NCI-H2107 (cell line): ENCODE results near the gene M1AP.
"Not testable (repeated sequence)": the region's sequence is repeated elsewhere in the genome, so short reads cannot be mapped to it uniquely, and the experiment has no call there.

Experiments used
- DNase-seq: peaks from one replicate; lab custom pipeline; 2025; lab: John Stamatoyannopoulos, UW

The M1AP gene

GRCh38 chr2:74653589-74653984 is 5.5 kb upstream of the M1AP start:
- no peak for DNase-seq

DNA sequence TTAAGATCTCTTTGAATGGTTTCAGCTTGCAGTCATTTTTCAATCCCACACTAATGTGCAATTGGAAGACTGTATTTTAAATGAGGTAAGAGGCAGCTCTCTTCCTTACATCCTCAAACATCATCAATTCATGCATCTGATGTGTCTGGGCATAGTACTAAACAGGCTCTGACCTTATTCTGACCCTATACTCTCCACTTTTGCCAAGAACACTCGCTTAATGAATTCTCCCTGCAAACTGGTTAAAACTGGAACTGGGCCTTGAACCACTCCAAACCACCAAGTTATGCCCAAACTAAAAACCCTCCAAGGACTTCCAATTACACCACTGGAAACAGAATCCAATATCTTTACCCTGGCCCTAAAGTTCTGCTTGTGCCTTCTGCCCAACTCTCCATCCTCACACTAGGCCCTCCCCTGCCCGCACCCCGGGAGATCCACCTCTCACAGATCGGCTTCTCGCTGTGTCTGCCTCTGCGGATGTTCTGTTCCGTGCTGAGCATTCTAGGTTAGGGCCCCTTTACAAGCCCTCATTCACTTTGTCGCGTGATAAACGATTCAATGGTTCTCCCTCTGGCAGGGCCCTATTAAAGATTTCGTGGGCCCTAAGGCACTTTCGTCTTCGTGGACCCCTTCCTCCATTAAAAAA is 1.2 kb downstream of the M1AP start:
- DNase-seq, result no peak

DNA sequence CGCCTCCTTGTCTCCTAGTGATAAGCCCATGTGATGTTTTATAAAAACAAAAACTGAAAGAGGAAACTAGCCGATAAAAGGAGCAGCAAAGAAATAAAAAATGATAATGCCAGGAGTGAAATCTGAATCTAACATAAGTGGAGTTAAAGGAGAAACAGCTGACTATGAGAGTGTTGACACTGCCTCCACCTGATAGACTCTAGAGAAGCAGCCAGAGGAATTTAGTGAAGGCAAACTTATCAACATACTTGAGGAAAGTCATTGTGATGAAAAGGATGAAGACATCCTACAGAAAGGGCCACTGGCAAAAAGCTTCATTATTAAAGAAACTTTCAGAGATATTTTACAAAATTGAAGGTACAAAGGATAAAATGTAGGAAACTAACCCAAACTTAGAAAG is 1.9 kb downstream of the M1AP start:
- no peak for DNase-seq

GRCh38 chr2:74645344-74645743 is 2.8 kb downstream of the M1AP start:
- DNase-seq, result no peak

- no peak for DNase-seq
Measured at GRCh38 chr2:74639550-74639949, 8.6 kb downstream of the M1AP start.

- DNase-seq, result no peak
Measured at GRCh38 chr2:74632939-74633312, 15.2 kb downstream of the M1AP start.

DNA sequence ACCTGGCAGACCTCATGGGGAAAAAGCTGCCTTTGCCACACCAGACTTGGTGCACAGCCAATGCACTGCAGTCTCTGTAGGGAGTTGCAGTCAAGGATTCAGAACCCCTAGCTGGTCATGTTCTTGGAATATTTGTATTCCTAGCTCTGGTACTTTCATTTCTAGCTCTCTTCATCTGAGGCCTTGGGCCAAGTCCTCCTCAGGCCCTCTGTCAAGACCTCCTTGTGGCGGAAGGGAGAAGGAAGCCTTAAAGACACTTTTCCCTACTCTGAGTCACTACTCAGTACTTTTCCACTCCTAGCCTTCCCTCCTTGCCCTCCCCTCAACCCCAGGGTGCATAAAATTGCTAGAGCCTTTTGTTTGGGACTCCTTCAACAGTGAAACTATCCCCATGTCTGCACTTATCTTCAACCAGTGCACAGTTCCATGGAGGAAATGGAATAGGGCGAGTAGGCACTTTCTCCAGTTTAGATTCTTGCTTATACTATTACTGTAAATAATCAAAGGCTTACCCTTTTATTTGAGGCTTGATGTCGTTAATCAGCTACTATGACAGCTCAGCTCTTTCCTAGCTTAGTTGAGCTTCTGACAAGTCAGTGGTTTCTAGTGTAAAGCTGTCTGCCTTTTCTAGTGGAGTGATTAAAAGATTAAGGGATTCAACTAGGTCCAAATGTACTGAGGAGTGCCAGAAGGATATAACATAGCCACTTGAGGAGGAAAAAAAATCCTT is 15.8 kb downstream of the M1AP start:
- no peak for DNase-seq

DNA sequence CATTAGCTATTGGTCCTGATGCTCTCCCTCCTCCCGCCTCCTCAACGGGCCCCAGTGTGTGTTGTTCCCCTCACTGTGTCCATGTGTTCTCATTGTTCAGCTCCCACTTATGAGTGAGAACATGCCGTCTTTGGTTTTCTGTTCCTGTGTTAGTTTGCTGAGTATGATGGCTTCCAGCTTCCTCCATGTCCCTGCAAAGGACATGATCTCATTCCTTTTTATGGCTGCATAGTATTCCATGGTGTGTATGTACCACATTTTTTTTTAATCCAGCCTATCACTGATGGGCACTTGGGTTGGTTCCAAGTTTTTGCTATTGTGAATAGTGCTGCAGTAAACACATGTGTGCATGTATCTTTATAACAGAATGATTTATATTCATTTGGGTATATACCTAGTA is 17.7 kb downstream of the M1AP start:
- not testable (repeated sequence) for DNase-seq

GRCh38 chr2:74628538-74629105 is 19.5 kb downstream of the M1AP start:
- DNase-seq, result no peak

- DNase-seq, result no peak
Measured at GRCh38 chr2:74625658-74626425, 22.3 kb downstream of the M1AP start.

DNA sequence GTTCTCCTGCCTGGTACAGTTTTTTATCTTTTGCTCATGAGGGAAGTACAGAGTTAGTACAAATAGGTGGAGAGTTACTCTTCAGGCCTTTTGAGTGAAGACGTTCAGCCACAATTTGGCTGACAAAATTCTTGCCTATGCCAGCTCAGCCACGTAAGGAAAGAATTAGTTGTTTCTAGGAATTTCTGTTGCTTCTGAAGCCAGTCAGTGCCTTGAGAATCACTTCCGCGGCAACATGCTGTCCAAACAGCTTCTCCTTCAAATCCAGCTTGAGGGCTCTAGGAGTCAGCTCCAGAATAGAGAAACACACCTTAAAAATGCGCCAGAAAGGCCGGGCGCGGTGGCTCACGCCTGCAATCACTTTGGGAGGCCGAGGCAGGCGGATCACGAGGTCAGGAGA is 27.5 kb downstream of the M1AP start:
- no peak for DNase-seq

DNA sequence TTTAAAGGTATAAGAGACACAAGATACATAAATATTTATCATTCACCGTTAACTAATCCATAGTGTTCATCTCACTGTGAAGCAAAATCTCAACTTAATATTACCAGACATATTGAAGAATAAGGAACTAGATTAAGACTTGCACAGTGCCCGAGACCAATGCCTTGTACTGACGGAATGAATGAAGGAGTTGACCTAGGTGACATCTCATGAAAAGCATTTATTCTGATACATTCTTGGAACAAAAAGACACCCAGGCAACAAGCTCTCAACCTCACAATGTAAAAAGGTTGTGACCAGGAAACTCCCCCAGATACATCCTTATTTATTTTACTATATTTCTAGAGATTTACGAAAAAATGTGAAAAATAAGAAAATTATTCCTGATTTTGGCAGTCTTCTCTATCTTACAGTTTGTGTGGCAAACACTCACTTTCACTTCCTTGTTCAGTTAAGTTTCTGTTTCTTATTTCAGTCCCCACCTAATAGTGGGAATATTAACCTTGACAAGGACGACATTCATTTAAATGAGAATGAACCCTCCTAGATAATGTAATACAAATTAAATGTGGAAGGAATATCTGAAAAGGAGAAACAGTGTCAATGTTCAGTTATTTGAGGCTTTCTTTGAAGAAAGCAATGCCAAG is 28.4 kb downstream of the M1AP start:
- no peak for DNase-seq

GRCh38 chr2:74618410-74619083 is 29.6 kb downstream of the M1AP start:
- no peak for DNase-seq

DNA sequence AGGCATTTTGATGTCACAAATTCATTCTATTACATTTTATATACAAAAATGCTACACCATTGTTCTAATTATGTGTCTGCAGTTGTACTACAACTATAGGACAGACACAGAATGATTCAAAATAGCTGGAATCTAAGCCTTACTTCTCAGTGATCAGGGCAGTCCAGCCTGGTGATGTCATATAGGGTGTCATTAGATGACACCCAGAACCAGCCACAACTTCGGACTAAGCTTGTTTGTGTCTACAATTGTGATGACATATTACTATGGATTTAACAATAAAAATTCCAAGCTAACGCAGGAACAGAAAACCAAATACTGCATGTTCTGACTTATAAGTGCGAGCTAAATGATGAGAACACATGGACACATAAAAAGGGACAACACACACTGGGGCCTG is 31.0 kb downstream of the M1AP start:
- no peak for DNase-seq

DNA sequence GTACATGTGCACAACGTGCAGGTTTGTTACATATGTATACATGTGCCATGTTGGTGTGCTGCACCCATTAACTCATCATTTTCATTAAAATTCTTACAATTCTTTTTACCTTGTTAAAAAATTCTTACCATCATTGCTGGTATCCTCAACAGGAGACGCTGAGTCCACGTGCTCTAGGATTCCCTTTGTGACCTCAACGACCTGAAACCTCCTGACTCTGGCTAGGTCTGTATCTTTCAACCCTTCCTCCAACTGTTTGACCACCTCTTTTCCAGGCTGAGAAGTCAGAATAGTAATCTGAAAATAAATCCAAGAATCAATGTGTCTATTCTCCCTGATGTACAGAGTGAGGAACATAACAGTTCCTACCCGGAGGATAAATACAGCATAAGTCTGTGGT is 41.2 kb downstream of the M1AP start:
- no peak for DNase-seq

- no peak for DNase-seq
Measured at GRCh38 chr2:74603282-74604000, 44.7 kb downstream of the M1AP start.

DNA sequence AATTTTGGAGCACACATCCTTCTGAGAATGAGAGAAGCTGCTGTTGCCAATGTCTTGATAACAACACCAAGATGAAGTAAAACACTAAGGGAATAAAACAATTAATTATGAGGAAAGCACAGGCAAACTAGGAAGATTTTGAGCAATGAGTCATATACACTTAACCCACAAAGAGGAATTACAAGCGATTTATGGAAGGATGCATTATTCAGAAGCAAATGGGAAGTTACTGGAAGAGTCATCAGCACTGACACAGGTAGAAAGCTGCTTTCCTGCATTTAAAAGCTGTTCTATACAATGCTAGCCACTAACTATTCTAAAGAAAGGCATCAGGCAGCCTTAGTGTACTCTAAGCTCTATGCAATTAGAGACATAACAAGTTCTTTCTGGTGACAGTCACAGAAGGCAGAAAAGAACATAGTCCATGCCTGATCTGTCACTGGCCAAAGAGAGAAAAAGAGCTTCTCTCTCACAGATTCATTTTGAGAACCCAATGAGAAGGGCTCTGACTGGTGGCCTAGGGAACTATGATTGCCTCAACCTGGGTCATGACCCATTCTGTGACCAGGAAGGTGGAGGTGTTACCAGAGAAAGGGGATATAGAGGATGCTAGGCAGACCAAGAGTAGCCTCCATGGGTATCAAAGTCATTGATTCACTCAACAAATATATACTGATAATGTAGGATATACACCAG is 45.4 kb downstream of the M1AP start:
- no peak for DNase-seq

- no peak for DNase-seq
Measured at GRCh38 chr2:74599676-74600075, 48.5 kb downstream of the M1AP start.

- DNase-seq, result no peak
Measured at GRCh38 chr2:74597410-74597809, 50.7 kb downstream of the M1AP start.

- no peak for DNase-seq
Measured at GRCh38 chr2:74596584-74596983, 51.5 kb downstream of the M1AP start.
